ENCODE data around the gene LPCAT1. TPM values are rescaled to one million over a fixed set of nuclear protein-coding genes. Genes with fewer than 3 reads are reported as not detected.

The LPCAT1 gene
- total and polyA plus RNA-seq, 8 donors: 5.2 to 229 (median 14.4) TPM

- DNase-seq: peak in 1 of 2 donors; percentile 14
- WGBS, 5 donors: 5 to 11% (median 8%) methylated on average over 31 to 68 of the region's 68 CpGs
- Histone ChIP-seq H3K27ac (no peak overlapping the region), H3K27me3 (peaks cover 17 to 94% (median 60%) of the 10 kb centered on the region in 3 donors), H3K36me3 (no peaks in the 10 kb centered on the region), H3K4me3 (peak overlapping the region in 3 of 4 donors; percentile 24 to 43 (median 25)), H3K4me1 (peaks cover 13 to 27% (median 20%) of the 10 kb centered on the region in 4 donors), H3K9me3 (no peaks in the 10 kb centered on the region)
- intact Hi-C loops (cut with DNase I; ENCODE audit: low total_unique reads): no loop called here
- no peak for TF ChIP-seq POLR2AphosphoS5 (IDR thresholded peaks at IDR 0.05)
- TF ChIP-seq POLR2A (IDR thresholded peaks at IDR 0.05): no peak
Observed at GRCh38 chr5:1444361-1445189, 79.2 kb downstream of the LPCAT1 start.

- no peaks in the 10 kb centered on the region for H3K36me3 ChIP-seq
- peaks cover 17 to 100% (median 60%) of the 10 kb centered on the region in 3 donors for H3K27me3 ChIP-seq
- intact Hi-C loops (cut with DNase I; ENCODE audit: low total_unique reads): no loop called here
- no peak overlapping the region for H3K27ac ChIP-seq
- no peak overlapping the region for H3K4me3 ChIP-seq
- DNase-seq: no peak
- peaks cover 13 to 27% (median 20%) of the 10 kb centered on the region in 4 donors for H3K4me1 ChIP-seq
- TF ChIP-seq CTCF (IDR thresholded peaks at IDR 0.05): no peak
- TF ChIP-seq POLR2AphosphoS5 (IDR thresholded peaks at IDR 0.05): no peak
- no peak for TF ChIP-seq POLR2A (IDR thresholded peaks at IDR 0.05)
- TF ChIP-seq EP300 (IDR thresholded peaks at IDR 0.05): no peak
- H3K9me3 ChIP-seq: no peaks in the 10 kb centered on the region
- WGBS, 5 donors: 43 to 68% (median 49%) methylated on average over 13 to 15 of the region's 15 CpGs
Observed at GRCh38 chr5:1443991-1444360, 79.8 kb downstream of the LPCAT1 start.

GRCh38 chr5:1443171-1443570 lies 80.6 kb downstream of the LPCAT1 start:
- 48 to 73% (median 70%) methylated on average over 9 of the region's 9 CpGs for WGBS, 5 donors
- TF ChIP-seq EP300 (IDR thresholded peaks at IDR 0.05) (no peak), POLR2AphosphoS5 (IDR thresholded peaks at IDR 0.05) (no peak), CTCF (IDR thresholded peaks at IDR 0.05) (no peak), POLR2A (IDR thresholded peaks at IDR 0.05) (no peak)
- no peak overlapping the region for H3K4me3 ChIP-seq
- intact Hi-C loops (cut with DNase I; ENCODE audit: low total_unique reads): no loop called here
- no peaks in the 10 kb centered on the region for H3K9me3 ChIP-seq
- H3K27ac ChIP-seq: no peak overlapping the region
- no peak for DNase-seq
- H3K27me3 ChIP-seq: peaks cover 17 to 100% (median 60%) of the 10 kb centered on the region in 3 donors
- H3K4me1 ChIP-seq: peaks cover 13 to 27% (median 20%) of the 10 kb centered on the region in 4 donors
- H3K36me3 ChIP-seq: no peaks in the 10 kb centered on the region

GRCh38 chr5:1442222-1443145 lies 81.3 kb downstream of the LPCAT1 start:
- no peak for TF ChIP-seq POLR2AphosphoS5 (IDR thresholded peaks at IDR 0.05)
- TF ChIP-seq CTCF (IDR thresholded peaks at IDR 0.05): no peak
- TF ChIP-seq EP300 (IDR thresholded peaks at IDR 0.05): no peak
- no peak for TF ChIP-seq POLR2A (IDR thresholded peaks at IDR 0.05)
- H3K4me3 ChIP-seq: no peak overlapping the region
- DNase-seq: no peak
- intact Hi-C loops (cut with DNase I; ENCODE audit: low total_unique reads): no loop called here
- peaks cover 13 to 27% (median 20%) of the 10 kb centered on the region in 4 donors for H3K4me1 ChIP-seq
- H3K9me3 ChIP-seq: no peaks in the 10 kb centered on the region
- H3K27ac ChIP-seq: no peak overlapping the region
- H3K27me3 ChIP-seq: peaks cover 17 to 100% (median 60%) of the 10 kb centered on the region in 3 donors
- H3K36me3 ChIP-seq: no peaks in the 10 kb centered on the region
- WGBS, 5 donors: 63 to 76% (median 72%) methylated on average over 29 to 36 of the region's 36 CpGs

All from stomach (tissue), 9 donors.